HG03097 (cell line): ENCODE data around the gene BTNL8.
"Not testable (repeated sequence)": the region's sequence is repeated elsewhere in the genome, so short reads cannot be mapped to it uniquely, and the experiment has no call there.

Experiments used
- ATAC-seq: cut with Tn5 transposase; IDR thresholded peaks from one replicate; pipeline ENCODE4 v1.9.1; 2021; ENCODE audit not compliant: unreplicated experiment, low FRiP score

BTNL8 gene

DNA sequence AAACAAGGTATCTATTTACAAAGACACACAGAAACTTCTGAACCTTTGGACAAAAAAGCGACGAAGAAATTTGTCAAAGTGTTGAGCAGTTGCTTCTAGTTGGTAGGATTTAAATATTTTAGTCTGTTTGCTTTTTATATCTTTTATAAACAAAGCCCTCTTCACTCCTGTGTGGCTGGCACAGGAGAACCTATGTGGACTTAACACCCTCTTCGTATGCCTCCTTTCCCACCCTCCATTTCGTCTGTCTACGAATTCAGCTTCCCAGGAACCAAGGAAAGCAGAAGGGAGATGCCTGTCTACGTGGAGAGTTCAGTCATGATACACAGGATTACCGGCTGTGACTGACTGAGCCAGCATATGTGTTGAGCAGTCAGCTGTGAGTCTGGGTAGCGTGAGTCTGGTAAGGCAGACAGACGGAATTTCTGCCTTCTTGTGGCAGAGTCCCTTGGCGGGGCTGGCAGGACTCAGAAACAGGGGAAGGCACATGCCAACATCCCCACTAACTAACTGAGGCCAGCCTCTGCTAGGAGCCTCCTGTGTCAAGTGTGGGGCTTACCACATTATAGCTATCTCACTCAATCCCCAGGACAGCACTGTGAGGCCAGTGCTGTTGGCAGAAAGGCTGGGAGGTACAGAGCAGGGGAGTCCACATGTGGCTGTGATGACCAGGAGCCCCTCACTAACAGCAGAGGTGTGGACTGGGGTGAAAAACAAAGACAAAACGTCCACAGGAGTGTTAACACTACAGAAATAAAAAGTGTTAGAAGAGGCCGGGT is 24.0 kb upstream of the BTNL8 start:
- no peak for ATAC-seq

DNA sequence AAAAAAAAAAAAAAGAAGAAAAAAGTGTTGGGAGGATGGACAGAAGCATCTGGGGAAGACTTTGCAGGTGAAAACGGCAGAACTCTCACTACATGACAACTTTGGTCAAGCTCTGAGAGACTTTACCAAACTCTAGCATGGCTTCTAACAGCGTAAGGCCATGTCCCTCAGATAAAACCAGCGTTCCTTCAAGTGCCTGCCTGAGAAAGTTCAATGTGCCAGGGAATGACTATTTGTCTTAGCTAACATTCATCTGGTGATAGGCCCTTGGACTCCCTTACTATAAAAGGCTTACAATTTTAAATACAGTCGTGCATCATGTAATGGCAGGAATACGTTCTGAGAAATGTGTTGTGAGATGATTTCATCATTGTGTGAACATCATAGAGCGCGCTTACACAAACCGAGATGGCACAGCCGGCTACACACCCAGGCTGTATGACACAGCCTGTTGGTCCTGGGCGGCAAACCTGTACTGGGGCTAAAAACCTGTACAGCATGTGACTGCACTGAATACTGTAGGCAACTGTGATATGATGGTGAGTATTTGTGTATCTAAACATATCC is 23.0 kb upstream of the BTNL8 start:
- no peak for ATAC-seq

GRCh38 chr5:180885845-180886529 is 13.0 kb upstream of the BTNL8 start:
- not testable (repeated sequence) for ATAC-seq

DNA sequence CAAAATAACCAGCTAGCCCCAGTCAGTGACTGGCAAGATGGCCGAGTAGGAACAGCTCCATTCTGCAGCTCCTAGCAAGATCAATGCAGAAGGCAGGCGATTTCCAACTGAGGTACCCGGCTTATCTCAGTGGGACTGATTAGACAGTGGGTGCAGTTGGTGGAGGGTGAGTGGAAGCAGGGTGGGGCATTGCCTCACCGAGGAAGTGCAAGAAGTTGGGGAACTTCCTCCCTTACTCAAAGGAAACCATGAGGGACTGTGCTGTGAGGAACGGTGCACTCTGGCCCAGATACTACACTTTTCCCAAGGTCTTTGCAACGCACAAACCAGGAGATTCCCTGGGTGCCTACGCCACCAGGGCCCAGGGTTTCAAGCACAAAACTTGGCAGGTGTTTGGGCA is 9.6 kb upstream of the BTNL8 start:
- ATAC-seq, result no peak

DNA sequence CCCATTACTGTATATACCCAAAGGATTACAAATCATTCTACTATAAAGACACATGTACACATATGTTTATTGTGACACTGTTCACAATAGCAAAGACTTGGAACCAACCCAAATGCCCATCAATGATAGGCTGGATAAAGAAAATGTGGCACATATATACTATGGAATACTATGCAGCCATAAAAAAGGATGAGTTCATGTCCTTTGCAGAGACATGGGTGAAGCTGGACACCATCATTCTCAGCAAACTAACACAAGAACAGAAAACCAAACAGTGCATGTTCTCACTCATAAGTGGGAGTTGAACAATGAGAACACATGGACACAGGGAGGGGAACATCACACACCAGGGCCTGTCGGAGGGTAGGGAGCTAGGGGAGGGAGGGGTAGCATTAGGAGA is 3.6 kb upstream of the BTNL8 start:
- not testable (repeated sequence) for ATAC-seq

DNA sequence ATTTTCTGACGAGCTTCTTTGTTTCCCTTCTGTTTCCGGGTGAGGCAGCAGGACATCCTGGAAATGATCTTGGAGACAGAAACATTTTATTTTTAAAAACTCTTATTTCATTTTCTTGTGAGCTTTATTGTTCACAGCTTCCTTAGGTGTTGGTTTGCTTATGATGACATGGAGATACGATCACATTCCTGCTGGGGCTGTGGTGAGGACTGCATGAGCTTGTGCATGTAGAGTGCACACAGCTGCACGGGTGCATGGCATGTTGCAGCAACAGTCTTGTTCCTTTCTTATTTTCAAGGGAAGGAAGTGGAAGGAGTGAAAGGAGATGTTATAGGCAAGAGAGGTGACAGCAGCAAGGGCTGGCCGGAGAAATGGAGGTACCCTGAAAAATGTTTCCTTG is 1.2 kb downstream of the BTNL8 start:
- ATAC-seq, result no peak

DNA sequence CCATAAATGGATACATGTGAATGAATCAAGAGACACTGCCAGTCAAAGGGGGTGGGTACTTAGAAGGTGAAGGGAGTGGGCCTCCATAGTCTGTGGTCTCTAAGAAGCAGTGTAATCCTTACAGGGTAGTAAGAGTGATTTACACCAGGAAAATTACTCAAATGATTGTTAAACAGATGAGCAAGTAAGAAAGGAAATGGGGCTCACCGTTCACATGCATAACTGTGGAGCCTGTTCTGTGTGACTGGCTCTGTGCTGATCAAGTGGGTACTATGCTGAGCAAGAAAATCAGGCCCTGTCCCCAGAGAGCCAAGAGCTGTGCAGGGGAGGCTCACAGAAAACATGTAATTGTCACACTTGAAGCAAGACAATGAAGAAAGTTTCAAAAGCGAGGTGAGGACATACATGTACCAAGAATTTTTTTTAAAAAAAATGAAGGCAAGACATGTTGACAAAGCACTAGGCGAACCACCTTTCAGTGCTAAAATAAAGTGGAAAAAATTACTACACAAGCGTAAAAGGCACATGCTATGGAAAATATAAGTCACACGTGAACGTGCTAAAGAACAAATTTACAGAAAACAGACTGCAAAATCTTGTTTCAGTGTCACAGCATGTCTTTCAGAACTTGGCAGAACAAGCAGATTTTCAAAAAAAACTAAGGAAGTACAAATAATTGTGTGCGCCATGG is 2.5 kb downstream of the BTNL8 start:
- no peak for ATAC-seq

DNA sequence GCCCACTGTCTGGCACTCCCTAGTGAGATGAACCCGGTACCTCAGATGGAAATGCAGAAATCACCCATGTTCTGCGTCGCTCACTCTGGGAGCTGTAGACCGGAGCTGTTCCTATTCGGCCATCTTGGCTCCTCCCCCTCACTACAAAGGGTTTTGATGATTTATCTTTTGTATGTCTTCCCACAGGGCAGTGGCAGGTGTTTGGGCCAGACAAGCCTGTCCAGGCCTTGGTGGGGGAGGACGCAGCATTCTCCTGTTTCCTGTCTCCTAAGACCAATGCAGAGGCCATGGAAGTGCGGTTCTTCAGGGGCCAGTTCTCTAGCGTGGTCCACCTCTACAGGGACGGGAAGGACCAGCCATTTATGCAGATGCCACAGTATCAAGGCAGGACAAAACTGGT is 9.4 kb downstream of the BTNL8 start:
- ATAC-seq, result no peak

- no peak for ATAC-seq
Observed at GRCh38 chr5:180908998-180909731, 10.2 kb downstream of the BTNL8 start.

DNA sequence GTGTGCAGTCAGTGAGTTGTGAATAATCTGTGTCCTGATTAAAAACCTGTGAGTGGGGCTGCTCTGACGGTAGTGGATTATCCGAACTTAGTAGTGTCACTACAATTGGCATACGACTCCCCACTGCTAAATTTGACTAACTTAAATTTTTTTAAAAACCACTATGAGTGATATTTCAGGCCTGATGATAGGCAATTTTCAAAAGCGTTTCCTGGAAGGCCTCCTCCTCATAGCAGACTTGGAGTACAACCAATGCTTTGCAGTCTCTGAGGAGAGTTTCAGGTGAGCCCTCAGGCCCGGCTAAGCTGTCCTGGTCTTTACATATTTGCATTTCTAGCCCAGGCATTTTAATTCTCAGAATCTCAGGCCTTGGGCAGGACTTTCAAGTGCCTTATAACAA is 10.8 kb downstream of the BTNL8 start:
- no peak for ATAC-seq

DNA sequence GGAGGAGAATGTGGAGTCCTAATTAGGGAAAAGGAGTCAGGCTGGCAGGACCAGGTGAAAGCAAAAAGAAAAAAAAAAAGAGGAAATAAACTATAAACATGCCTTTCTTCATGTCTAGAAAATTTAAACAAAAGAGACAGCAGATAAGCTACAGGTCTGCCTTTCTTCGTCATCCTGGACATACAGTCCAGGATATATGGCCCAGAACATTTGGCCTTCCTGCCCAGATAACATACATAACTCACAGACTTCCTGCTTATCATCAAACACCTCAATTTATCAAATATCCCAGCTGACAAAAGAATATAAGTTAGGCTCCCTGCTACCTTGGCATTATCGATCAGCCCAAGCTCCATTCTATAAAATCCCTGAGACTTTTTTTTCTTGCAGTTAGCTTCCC is 11.2 kb downstream of the BTNL8 start:
- ATAC-seq, result no peak

GRCh38 chr5:180910735-180911134 is 11.8 kb downstream of the BTNL8 start:
- ATAC-seq, result no peak

- ATAC-seq, result no peak
Observed at GRCh38 chr5:180914646-180915045, 15.7 kb downstream of the BTNL8 start.

DNA sequence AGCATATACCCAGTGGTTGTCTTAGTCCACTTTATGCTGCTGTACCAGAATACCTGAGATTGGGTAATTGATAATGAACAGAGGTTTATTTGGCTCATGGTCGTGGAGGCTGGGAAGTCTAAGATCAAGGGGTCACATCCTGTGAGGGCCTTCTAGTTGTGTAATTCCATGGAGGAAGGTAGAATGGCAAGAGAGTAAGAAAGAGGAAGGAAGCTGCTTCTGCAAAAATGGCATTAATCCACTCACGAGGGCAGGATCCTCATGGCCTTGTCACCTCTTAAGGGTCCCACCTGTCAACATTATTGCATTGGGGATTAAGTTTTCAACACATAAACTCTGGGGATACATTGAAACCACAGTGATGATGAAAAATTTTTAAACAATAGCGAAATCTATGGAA is 17.0 kb downstream of the BTNL8 start:
- ATAC-seq, result no peak

DNA sequence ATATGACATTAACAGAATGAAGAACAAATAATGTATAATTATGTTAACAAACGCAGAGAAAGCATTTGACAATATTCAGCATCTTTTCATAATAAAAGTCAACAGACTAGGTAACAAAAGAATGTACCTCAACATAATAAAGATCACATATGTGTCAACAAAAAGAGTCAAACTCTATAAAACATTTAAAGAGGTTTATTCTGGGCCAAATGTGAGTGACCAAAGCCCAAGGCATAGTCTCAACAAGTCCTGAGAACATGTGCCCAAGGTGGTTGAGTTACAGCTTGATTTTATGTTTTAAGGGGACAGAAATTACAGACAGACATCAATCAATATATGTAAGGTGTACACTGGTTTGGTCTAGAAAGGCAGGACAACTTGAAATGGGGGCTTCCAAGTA is 19.4 kb downstream of the BTNL8 start:
- ATAC-seq, result no peak

- ATAC-seq, result no peak
Observed at GRCh38 chr5:180920710-180921109, 21.8 kb downstream of the BTNL8 start.

DNA sequence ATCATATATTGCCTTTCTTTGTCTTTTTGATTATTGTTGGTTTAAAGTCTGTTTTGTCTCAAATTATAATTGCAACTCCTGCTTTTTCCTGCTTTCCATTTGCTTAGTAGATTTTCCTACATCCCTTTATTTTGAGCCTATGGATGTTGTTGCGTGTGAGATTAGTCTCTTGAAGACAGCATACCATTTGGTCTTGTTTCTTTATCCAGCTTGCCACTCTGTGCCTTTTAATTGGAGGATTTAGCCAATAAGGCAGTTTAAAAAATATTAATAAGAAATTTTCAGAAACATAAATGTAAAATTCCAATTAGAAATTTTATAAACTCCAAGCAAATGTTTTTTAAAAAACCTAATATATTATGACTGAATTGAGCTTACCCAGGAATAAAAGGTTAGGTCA is 24.0 kb downstream of the BTNL8 start:
- ATAC-seq, result no peak

DNA sequence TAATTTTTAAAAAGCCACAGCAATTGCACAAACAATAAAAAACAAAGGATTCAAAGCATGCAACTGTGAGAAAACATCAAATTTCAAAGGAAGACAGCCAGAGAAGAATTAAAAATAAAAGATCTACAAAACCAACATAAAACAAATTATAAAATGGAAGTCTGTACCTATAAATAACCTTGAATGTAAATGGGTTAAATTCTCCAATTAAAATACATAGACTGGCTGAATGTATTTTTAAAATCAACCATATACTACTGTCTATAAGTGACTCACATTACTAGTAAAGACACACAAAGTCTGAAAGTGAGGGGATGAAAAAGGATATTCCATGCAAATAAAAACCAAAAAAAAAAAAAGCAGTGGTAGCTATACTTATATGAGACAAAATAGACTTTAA is 33.7 kb downstream of the BTNL8 start:
- ATAC-seq, result no peak

GRCh38 chr5:180935203-180935602 is 36.2 kb downstream of the BTNL8 start:
- ATAC-seq, result no peak

DNA sequence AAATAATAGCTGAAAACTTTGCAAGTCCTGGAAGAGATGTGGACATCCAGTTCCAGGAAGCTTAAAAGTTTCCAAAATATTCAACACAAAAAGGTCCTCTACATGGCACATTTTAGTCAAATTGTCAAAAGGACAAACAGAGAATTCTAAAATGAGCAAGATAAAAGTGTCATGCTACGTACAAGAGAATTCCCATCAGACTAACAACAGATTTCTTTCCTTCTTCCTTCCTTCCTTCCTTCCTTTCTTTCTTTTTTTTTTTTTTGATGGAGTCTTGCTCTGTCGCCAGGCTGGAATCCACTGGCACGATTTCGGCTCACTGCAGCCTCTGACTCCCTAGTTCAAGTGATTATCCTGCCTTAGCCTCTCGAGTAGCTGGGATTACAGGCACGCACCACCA is 39.3 kb downstream of the BTNL8 start:
- no peak for ATAC-seq
